ENCODE measurements around the gene SRRM3.
"Not testable (repeated sequence)": the region's sequence is repeated elsewhere in the genome, so short reads cannot be mapped to it uniquely, and the experiment has no call there.

GRCh38 chr7:76311838-76312237 is 110.1 kb downstream of the SRRM3 start:
- TF ChIP-seq EZH2, CTCF, EZH2phosphoT487 (IDR thresholded peaks at IDR 0.05): not testable (repeated sequence)
